HepG2 (cell line): ENCODE measurements around the gene ANKRD12. TPM values are rescaled to one million over a fixed set of nuclear protein-coding genes. Genes with fewer than 3 reads are reported as not detected.
A peak's percentile ranks its signal among the peaks of the same experiment; 100 is the strongest.

ENCODE experiments used
- AGO1 ChIP-seq: fragments of 200-400 bp; formaldehyde crosslinking; IDR thresholded peaks from 2 replicates; pipeline ENCODE4 v1.6.1; 2017; ENCODE audit warnings: mild to moderate bottlenecking, low read depth, low read length, moderate library complexity; ENCODE audit not compliant: poor library complexity, severe bottlenecking
- ATF6 ChIP-seq: sonication (generic); formaldehyde crosslinking; conservative IDR thresholded peaks from 2 replicates; pipeline ENCODE4 v1.4.0; 2020; ENCODE audit warnings: missing genetic modification reagents
- EZH2 ChIP-seq: conservative IDR thresholded peaks from 2 replicates; pipeline ENCODE4 v1.6.1; 2012; ENCODE audit warnings: mild to moderate bottlenecking, low read depth, low read length, moderate library complexity
- HNRNPH1 ChIP-seq: fragments of 200-400 bp; formaldehyde crosslinking; optimal IDR thresholded peaks from 2 replicates; pipeline ENCODE3; 2017; ENCODE audit warnings: mild to moderate bottlenecking, low read depth, low read length
- MAFK ChIP-seq, 2 experiments: IDR thresholded peaks in 1 of 2; conservative IDR thresholded peaks in 1 of 2; 2 replicates each; pipeline ENCODE4 v1.6.1; 2011; ENCODE audit warnings: improper control_type of control experiment in 2 of 2, low read length in 2 of 2
- NCOR1 ChIP-seq: fragments of 200-600 bp; sonication (generic); IDR thresholded peaks from 2 replicates; pipeline ENCODE4 v1.7.0; 2017; ENCODE audit warnings: antibody characterized with exemption, low read length, borderline replicate concordance
- RBM39 ChIP-seq: fragments of 200-400 bp; formaldehyde crosslinking; IDR thresholded peaks from one replicate; pipeline ENCODE4 v1.6.1; 2018; ENCODE audit warnings: antibody characterized with exemption, mild to moderate bottlenecking, low read depth, low read length; ENCODE audit not compliant: poor library complexity, severe bottlenecking
- REXO4 ChIP-seq: sonication (generic); formaldehyde crosslinking; IDR thresholded peaks from 2 replicates; pipeline ENCODE4 v1.8.0; 2022; ENCODE audit warnings: missing genetic modification reagents, mild to moderate bottlenecking, borderline replicate concordance
- RFX3 ChIP-seq: IDR thresholded peaks from 2 replicates; pipeline ENCODE4 v1.6.1; 2016; ENCODE audit warnings: missing biosample characterization, missing genetic modification reagents
- RNF2 ChIP-seq: fragments of 450-650 bp; conservative IDR thresholded peaks from 2 replicates; pipeline ENCODE4 v1.6.1; 2016; ENCODE audit warnings: low read depth
- RXRA ChIP-seq: sonication (generic); formaldehyde crosslinking; IDR thresholded peaks from 2 replicates; pipeline ENCODE4 v1.5.1; 2020; ENCODE audit warnings: missing genetic modification reagents
- SIN3A ChIP-seq: IDR thresholded peaks from 2 replicates; pipeline ENCODE4 v1.6.1; 2011; ENCODE audit warnings: low read depth, mild to moderate bottlenecking, control low read depth, low read length, borderline replicate concordance
- SMARCC2 ChIP-seq: fragments of 450-650 bp; IDR thresholded peaks from 2 replicates; pipeline ENCODE4 v1.6.1; 2017; ENCODE audit warnings: antibody characterized with exemption, mild to moderate bottlenecking
- SP2 ChIP-seq: sonication (generic); formaldehyde crosslinking; IDR thresholded peaks from 2 replicates; pipeline ENCODE4 v1.5.1; 2020; ENCODE audit warnings: mild to moderate bottlenecking, missing genetic modification reagents
- SRY ChIP-seq: sonication (generic); formaldehyde crosslinking; IDR thresholded peaks from 2 replicates; pipeline ENCODE4 v1.8.0; 2022; ENCODE audit warnings: mild to moderate bottlenecking, missing genetic modification reagents
- TAF15 ChIP-seq: fragments of 200-400 bp; formaldehyde crosslinking; IDR thresholded peaks from one replicate; pipeline ENCODE4 v1.6.1; 2018; ENCODE audit warnings: mild to moderate bottlenecking, low read depth, low read length; ENCODE audit not compliant: poor library complexity, severe bottlenecking
- TEAD3 ChIP-seq: optimal IDR thresholded peaks from 2 replicates; pipeline ENCODE3; 2016; ENCODE audit warnings: borderline replicate concordance
- TFAP4 ChIP-seq: sonication (generic); IDR thresholded peaks from 2 replicates; pipeline ENCODE4 v1.6.1; 2016; ENCODE audit warnings: low read depth, borderline replicate concordance
- ZBTB3 ChIP-seq: sonication (generic); formaldehyde crosslinking; IDR thresholded peaks from 2 replicates; pipeline ENCODE4 v1.4.0; 2020; ENCODE audit warnings: low read depth, mild to moderate bottlenecking, moderate library complexity, missing genetic modification reagents, borderline replicate concordance
- ZBTB43 ChIP-seq: sonication (generic); formaldehyde crosslinking; conservative IDR thresholded peaks from 2 replicates; pipeline ENCODE4 v1.4.0; 2020; ENCODE audit warnings: missing genetic modification reagents
- ZMAT3 ChIP-seq: sonication (generic); formaldehyde crosslinking; conservative IDR thresholded peaks from 2 replicates; pipeline ENCODE4 v1.7.0; 2021; ENCODE audit warnings: missing genetic modification reagents
- ZNF143 ChIP-seq: sonication (generic); formaldehyde crosslinking; IDR thresholded peaks from 2 replicates; pipeline ENCODE4 v1.4.0; 2020; ENCODE audit warnings: missing genetic modification reagents
- ZNF678 ChIP-seq: sonication (generic); formaldehyde crosslinking; IDR thresholded peaks from 2 replicates; pipeline ENCODE4 v1.4.0; 2020; ENCODE audit warnings: mild to moderate bottlenecking, missing genetic modification reagents
- ZNF749 ChIP-seq: sonication (generic); formaldehyde crosslinking; IDR thresholded peaks from 2 replicates; pipeline ENCODE4 v1.8.0; 2022; ENCODE audit warnings: mild to moderate bottlenecking, missing genetic modification reagents, moderate library complexity, borderline replicate concordance
- ZNF790 ChIP-seq: sonication (generic); formaldehyde crosslinking; IDR thresholded peaks from 2 replicates; pipeline ENCODE4 v1.8.0; 2022; ENCODE audit warnings: missing genetic modification reagents, mild to moderate bottlenecking, borderline replicate concordance
- polyA plus RNA-seq, 8 experiments: library from polyadenylated mRNA; depleted of rRNA in 3 of 8; stranded (reverse) in 7 of 8; unstranded in 1 of 8; fragments of >200 nt; fragmentation: Illumina TruSeq in 4 of 8; extraction: Trizol in 4 of 8; gene quantifications; 2 replicates each; pipeline versions ENCODE4 v1.2.1 to v1.2.3, GENCODE V29; 2011 to 2016; ENCODE audit warnings: low read depth in 4 of 8, missing spikeins in 1 of 8, mixed read lengths in 1 of 8; ENCODE audit not compliant: insufficient read depth in 1 of 8
- total RNA-seq, 5 experiments: library from RNA; depleted of rRNA; stranded (reverse); fragments of >200 nt; fragmentation: Illumina TruSeq; extraction: Trizol; gene quantifications; 2 replicates each; pipeline ENCODE4 v1.2.3, GENCODE V29; 2016; ENCODE audit warnings: low read depth in 1 of 5

Gene ANKRD12
- total and polyA plus RNA-seq, 2 of the 13 experiments (the other 11 are each of a cell fraction or from before 2014, with no cell fraction given) = 6.0 to 23.2 TPM

- TF ChIP-seq RFX3 (CRISPR knock-in tag) = no peak
- TF ChIP-seq ZNF678 (CRISPR knock-in tag) = peak; percentile 95
- TF ChIP-seq MAFK (conservative IDR thresholded peaks at IDR 0.05 in 1 of 2, IDR thresholded peaks at IDR 0.05 in 1 of 2; ENCODE audit: low read length in 2 of 2) = no peak
- peak; percentile 85 for TF ChIP-seq ZNF143 (CRISPR knock-in tag)
- no peak for TF ChIP-seq ZBTB3 (CRISPR knock-in tag)
- TF ChIP-seq ATF6 (CRISPR knock-in tag) = no peak
- no peak for TF ChIP-seq RXRA (CRISPR knock-in tag)
- no peak for TF ChIP-seq AGO1
- TF ChIP-seq ZNF749 = no peak
- TF ChIP-seq ZNF790 (CRISPR knock-in tag) = no peak
- TF ChIP-seq ZBTB43 (CRISPR knock-in tag) = 0 out of 2 replicates have a peak, but pooled peaks have one; percentile 64
- TF ChIP-seq SRY (CRISPR knock-in tag) = peak; percentile 79; the same call in 1 of the 2 replicates
- TF ChIP-seq ZMAT3 (CRISPR knock-in tag) = no peak; the same call in 1 of the 2 replicates
- TF ChIP-seq NCOR1 = peak; percentile 54; the same call in 1 of the 2 replicates
- peak; percentile 34; the same call in 1 of the 2 replicates for TF ChIP-seq TFAP4
- TF ChIP-seq SIN3A = 0 out of 2 replicates have a peak, but pooled peaks have one; percentile 39
- no peak for TF ChIP-seq HNRNPH1
- TF ChIP-seq REXO4 (CRISPR knock-in tag) = no peak
- no peak for TF ChIP-seq SMARCC2
- peak; percentile 98 for TF ChIP-seq RBM39
- TF ChIP-seq SP2 (CRISPR knock-in tag) = no peak
- TF ChIP-seq RNF2 = no peak
- TF ChIP-seq TAF15 = no peak
- TF ChIP-seq TEAD3 = peak; percentile 71
- no peak for TF ChIP-seq EZH2
These were observed 33.8 kb upstream of the ANKRD12 start, which contains the start of gene NDUFV2 (continued) for GRCh38 chr18:9102508-9103375.
